GM23248 (cell line): ENCODE results near the gene TSHR. TPM values are rescaled to one million over a fixed set of nuclear protein-coding genes. Genes with fewer than 3 reads are reported as not detected.
A peak's percentile ranks its signal among the peaks of the same experiment; 100 is the strongest.

Source experiments
- DNase-seq: peaks from one replicate; pipeline ENCODE4 v3.0.0-alpha.2; 2015
- H2AFZ ChIP-seq: fragments of 200-600 bp; sonication (generic); 2 replicates; pipeline ENCODE4 v1.6.1; 2016; ENCODE audit warnings: antibody characterized with exemption
- H3F3A ChIP-seq: fragments of 200-600 bp; sonication (generic); 2 replicates; pipeline ENCODE4 v1.6.1; 2016; ENCODE audit warnings: mild to moderate bottlenecking, antibody characterized with exemption, mixed run types; ENCODE audit not compliant: insufficient read depth
- H3K27ac ChIP-seq: fragments of 200-600 bp; sonication (generic); 2 replicates; pipeline ENCODE4 v1.5.1; 2016; ENCODE audit warnings: mild to moderate bottlenecking
- H3K27me3 ChIP-seq: fragments of 200-600 bp; sonication (generic); replicated peaks from 2 replicates; pipeline ENCODE4 v1.6.1; 2016; ENCODE audit warnings: mild to moderate bottlenecking; ENCODE audit not compliant: insufficient read depth
- H3K36me3 ChIP-seq: fragments of 200-600 bp; sonication (generic); 2 replicates; pipeline ENCODE4 v1.6.1; 2016; ENCODE audit warnings: low read depth, mild to moderate bottlenecking
- H3K4me1 ChIP-seq: fragments of 200-600 bp; sonication (generic); 2 replicates; pipeline ENCODE4 v1.6.1; 2016; ENCODE audit warnings: mild to moderate bottlenecking; ENCODE audit not compliant: insufficient read depth
- H3K4me2 ChIP-seq: fragments of 200-600 bp; sonication (generic); one replicate; pipeline ENCODE4 v1.6.1; 2016; ENCODE audit warnings: mild to moderate bottlenecking; ENCODE audit not compliant: unreplicated experiment
- H3K4me3 ChIP-seq: fragments of 200-600 bp; sonication (generic); 2 replicates; pipeline ENCODE4 v1.5.1; 2016; ENCODE audit warnings: mild to moderate bottlenecking
- H3K79me2 ChIP-seq: fragments of 200-600 bp; sonication (generic); 2 replicates; pipeline ENCODE4 v1.6.1; 2016; ENCODE audit warnings: mild to moderate bottlenecking; ENCODE audit not compliant: insufficient read depth
- H3K9ac ChIP-seq: fragments of 200-600 bp; sonication (generic); 2 replicates; pipeline ENCODE4 v1.6.1; 2016; ENCODE audit warnings: mild to moderate bottlenecking
- H3K9me2 ChIP-seq: fragments of 200-600 bp; sonication (generic); 2 replicates; pipeline ENCODE4 v1.6.1; 2016; ENCODE audit warnings: mixed run types, mild to moderate bottlenecking, moderate library complexity; ENCODE audit not compliant: insufficient read depth
- H3K9me3 ChIP-seq: fragments of 200-600 bp; sonication (generic); one replicate; pipeline ENCODE4 v1.6.1; 2017; ENCODE audit warnings: low read depth
- H4K20me1 ChIP-seq: fragments of 200-600 bp; sonication (generic); 2 replicates; pipeline ENCODE4 v1.6.0; 2016; ENCODE audit not compliant: insufficient read depth
- EZH2 ChIP-seq: fragments of 200-600 bp; sonication (generic); IDR thresholded peaks from 2 replicates; pipeline ENCODE4 v1.6.1; 2018; ENCODE audit warnings: antibody characterized with exemption, mild to moderate bottlenecking; ENCODE audit not compliant: insufficient read depth, poor library complexity, severe bottlenecking
- EZH2phosphoT487 ChIP-seq: fragments of 200-600 bp; sonication (generic); IDR thresholded peaks from 2 replicates; pipeline ENCODE4 v1.6.1; 2018; ENCODE audit warnings: antibody characterized with exemption, moderate library complexity, mild to moderate bottlenecking, low read depth; ENCODE audit not compliant: insufficient read depth
- WGBS, 2 experiments: methylation state at CpG; one replicate each; pipeline ENCODE4 v1.1.6; 2015 to 2017; ENCODE audit warnings: low lambda C conversion rate in 2 of 2, low coverage in 1 of 2; ENCODE audit errors: missing lambda C conversion rate in 2 of 2; 5-methylcytosine and 5-hydroxymethylcytosine counted together
- in situ Hi-C: fragments of 300-500 bp; cut with MboI; formaldehyde crosslinking; loops from 2 replicates; pipeline ENCODE4 v1.15.0; 2020
- polyA plus RNA-seq: library from polyadenylated mRNA; unstranded; fragments of >200 nt; fragmentation: Nextera tagmentation; extraction: Ambion mirVana; gene quantifications from 2 replicates; pipeline ENCODE4 v1.2.1, GENCODE V29; 2016
- total RNA-seq: library from RNA; depleted of rRNA; stranded (reverse); fragments of >200 nt; shearing (Covaris generic); gene quantifications from 2 replicates; pipeline ENCODE4 v1.2.3, GENCODE V29; 2014

TSHR gene
- total and polyA plus RNA-seq, 2 experiments from 2014 or later, result not detected

GRCh38 chr14:81162941-81163340 lies 207.5 kb downstream of the TSHR start:
- Histone ChIP-seq H3K4me1 (no peaks in the 10 kb centered on the region), H3K9me3 (no peaks in the 10 kb centered on the region), H3F3A (no peaks in the 10 kb centered on the region; the same call in 1 of the 2 replicates), H2AFZ (no peak overlapping the region; the same call in 1 of the 2 replicates), H3K9me2 (no peaks in the 10 kb centered on the region), H3K36me3 (no peaks in the 10 kb centered on the region), H3K27me3 (no peaks in the 10 kb centered on the region), H3K9ac (no peak overlapping the region), H4K20me1 (no peaks in the 10 kb centered on the region), H3K4me3 (no peak overlapping the region), H3K4me2 (no peak overlapping the region), H3K79me2 (no peaks in the 10 kb centered on the region), H3K27ac (no peak overlapping the region)
- DNase-seq, result peak; percentile 34
- in situ Hi-C loops, result loop anchor here (10.0 kb wide), 1 partner anchor 168 kb away; no protein-coding TSS in a partner anchor
- 78 to 82% methylated on average over 3 of the region's 3 CpGs for WGBS, 2 experiments
- TF ChIP-seq EZH2 (no peak), EZH2phosphoT487 (no peak)

DNA sequence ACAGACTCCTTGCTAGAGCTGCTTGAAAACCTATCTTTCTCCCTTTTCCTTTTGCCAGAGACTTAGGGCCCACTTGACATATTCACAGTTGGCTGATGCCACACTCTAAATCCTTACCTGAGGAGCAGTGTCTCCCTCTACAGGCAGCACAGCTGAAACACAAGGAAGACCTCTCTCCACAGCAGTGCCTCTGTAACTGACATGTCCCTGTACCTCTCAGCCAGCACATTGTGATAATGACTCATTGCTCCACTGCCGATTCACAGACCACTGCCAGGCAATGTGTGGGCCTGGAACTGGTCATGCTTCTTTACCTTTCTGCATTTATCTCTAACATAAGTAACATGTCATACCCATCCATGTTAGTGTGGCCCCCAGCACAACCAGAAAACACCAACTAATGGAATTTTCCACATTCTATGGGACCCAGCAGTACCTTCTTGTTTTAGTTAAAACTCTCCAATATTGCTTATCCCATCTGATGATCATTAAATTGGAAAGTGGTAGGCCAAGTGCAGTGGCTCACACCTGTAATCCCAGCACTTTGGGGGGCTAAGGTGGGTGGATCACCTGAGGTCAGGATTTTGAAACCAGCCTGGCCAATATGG lies 208.8 kb downstream of the TSHR start:
- no peak for TF ChIP-seq EZH2
- in situ Hi-C loops, result loop anchor here (10.0 kb wide), 1 partner anchor 169 kb away; no protein-coding TSS in a partner anchor
- Histone ChIP-seq H2AFZ (no peak overlapping the region), H3K9me2 (no peaks in the 10 kb centered on the region), H3K79me2 (no peaks in the 10 kb centered on the region), H4K20me1 (no peaks in the 10 kb centered on the region), H3K27ac (no peak overlapping the region), H3F3A (no peaks in the 10 kb centered on the region; the same call in 1 of the 2 replicates), H3K36me3 (no peaks in the 10 kb centered on the region), H3K4me2 (no peak overlapping the region), H3K9ac (no peak overlapping the region), H3K9me3 (no peaks in the 10 kb centered on the region), H3K27me3 (no peaks in the 10 kb centered on the region), H3K4me3 (no peak overlapping the region), H3K4me1 (peaks cover under 1% of the 10 kb centered on the region; the same call in 1 of the 2 replicates)
- peak; percentile 75 for DNase-seq
- 0% methylated on average over 1 of the region's 1 CpG for WGBS, 2 experiments

- in situ Hi-C loops, result loop anchor here (10.0 kb wide), 1 partner anchor 170 kb away; no protein-coding TSS in a partner anchor
- 23 to 34% methylated on average over 4 of the region's 4 CpGs for WGBS, 2 experiments
- H2AFZ ChIP-seq, result 0 out of 2 replicates have a peak overlapping the region, but pooled peaks have one; percentile 37
Measured at GRCh38 chr14:81165188-81165587, 209.8 kb downstream of the TSHR start.

GRCh38 chr14:81166121-81166520 lies 210.7 kb downstream of the TSHR start:
- H3K36me3 ChIP-seq, result no peaks in the 10 kb centered on the region
- H2AFZ ChIP-seq, result no peak overlapping the region
- H3K4me3 ChIP-seq, result no peak overlapping the region
- peaks cover 5% of the 10 kb centered on the region; the same call in 1 of the 2 replicates for H3K4me1 ChIP-seq
- TF ChIP-seq EZH2phosphoT487, result no peak
- TF ChIP-seq EZH2, result no peak
- peaks cover 5% of the 10 kb centered on the region for H3F3A ChIP-seq
- DNase-seq, result no peak
- H3K27me3 ChIP-seq, result no peaks in the 10 kb centered on the region
- no peak overlapping the region for H3K4me2 ChIP-seq
- no peaks in the 10 kb centered on the region for H3K9me2 ChIP-seq
- H3K9ac ChIP-seq, result no peak overlapping the region
- in situ Hi-C loops, result loop anchor here (10.0 kb wide), 1 partner anchor 171 kb away; no protein-coding TSS in a partner anchor
- H3K27ac ChIP-seq, result no peak overlapping the region
- H3K9me3 ChIP-seq, result no peaks in the 10 kb centered on the region
- no peaks in the 10 kb centered on the region for H4K20me1 ChIP-seq
- H3K79me2 ChIP-seq, result no peaks in the 10 kb centered on the region
- 56 to 77% methylated on average over 2 of the region's 2 CpGs for WGBS, 2 experiments

More at GRCh38 chr14:81165188-81165587, 209.8 kb downstream of the TSHR start:
- Histone ChIP-seq H3K9ac (no peak overlapping the region), H3F3A (no peaks in the 10 kb centered on the region; the same call in 1 of the 2 replicates), H3K4me1 (peaks cover 5% of the 10 kb centered on the region; the same call in 1 of the 2 replicates), H3K9me2 (no peaks in the 10 kb centered on the region), H3K27me3 (no peaks in the 10 kb centered on the region), H3K4me2 (no peak overlapping the region), H3K4me3 (no peak overlapping the region), H3K79me2 (no peaks in the 10 kb centered on the region), H3K9me3 (no peaks in the 10 kb centered on the region), H4K20me1 (no peaks in the 10 kb centered on the region), H3K27ac (no peak overlapping the region), H3K36me3 (no peaks in the 10 kb centered on the region)
- TF ChIP-seq EZH2 (no peak), EZH2phosphoT487 (no peak)
- no peak for DNase-seq
